Glomerular endothelial cell (primary cell): ENCODE measurements around the gene RAB3D. TPM values are rescaled to one million over a fixed set of nuclear protein-coding genes. Genes with fewer than 3 reads are reported as not detected.

Experiments used
- DNase-seq: peaks from one replicate; pipeline ENCODE4 v3.0.0-alpha.2; 2011; ENCODE audit warnings: low read depth, low spot score; ENCODE audit errors: extremely low read depth
- total RNA-seq: library from RNA; depleted of rRNA; stranded (reverse); fragments of >200 nt; gene quantifications from 2 replicates; pipeline ENCODE4 v1.2.3, GENCODE V29; 2015

Gene RAB3D
- total RNA-seq, 1 donor from 2014 or later: 53.6 TPM

GRCh38 chr19:11299946-11300810 lies 39.3 kb downstream of the RAB3D start:
- DNase-seq: no peak

- DNase-seq: no peak
Measured at GRCh38 chr19:11296264-11296663, 43.2 kb downstream of the RAB3D start.

- no peak for DNase-seq
Measured at GRCh38 chr19:11295665-11296245, 43.7 kb downstream of the RAB3D start, which contains the start of gene TSPAN16. Gene TSPAN16, plus strand, starts transcription at chr19:11296160. Its CDS starts 138 bp downstream, at chr19:11296298.

DNA sequence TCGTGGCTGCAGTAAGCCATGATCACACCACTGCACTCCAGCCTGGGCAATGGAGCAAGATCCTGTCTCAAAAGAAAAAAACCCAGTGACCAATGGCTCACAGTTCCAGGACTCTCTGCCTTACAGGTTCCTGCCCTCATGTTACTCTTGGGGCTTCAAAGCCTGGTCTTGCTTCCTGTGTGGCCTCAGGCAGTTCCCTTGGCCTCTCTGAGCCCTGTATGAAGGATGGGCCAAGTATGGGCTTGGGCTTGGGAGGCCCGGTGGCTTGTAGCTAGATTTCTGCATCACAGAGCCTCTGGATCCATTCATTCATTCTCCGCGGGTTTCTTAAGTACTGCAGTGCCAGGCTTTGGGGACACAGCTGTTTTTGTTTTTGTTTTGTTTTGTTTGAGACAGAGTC lies 44.3 kb downstream of the RAB3D start:
- no peak for DNase-seq

- no peak for DNase-seq
Measured at GRCh38 chr19:11293433-11294389, 45.7 kb downstream of the RAB3D start.

DNA sequence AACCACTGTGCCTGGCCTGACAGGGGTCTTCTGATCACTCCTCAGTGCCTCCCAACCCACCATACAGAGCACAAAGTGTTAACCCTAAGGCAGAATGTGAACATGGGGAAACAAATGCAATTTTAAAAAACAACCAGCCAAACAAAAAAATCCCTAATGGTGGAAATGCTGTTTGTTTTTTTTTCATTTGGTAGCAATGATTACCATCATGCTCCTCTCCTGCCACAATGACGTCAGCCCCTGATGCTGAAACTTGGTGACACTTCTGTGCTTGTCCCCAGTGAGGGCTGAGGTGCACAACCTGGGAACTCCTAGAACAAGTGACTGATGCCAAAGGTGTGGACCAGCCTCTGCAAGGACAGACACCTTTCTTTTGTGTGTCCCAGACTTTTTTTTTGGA lies 47.5 kb downstream of the RAB3D start:
- no peak for DNase-seq

GRCh38 chr19:11291415-11291814 lies 48.0 kb downstream of the RAB3D start:
- DNase-seq: no peak

GRCh38 chr19:11290256-11290655 lies 49.2 kb downstream of the RAB3D start:
- no peak for DNase-seq

GRCh38 chr19:11288349-11288748 lies 51.1 kb downstream of the RAB3D start:
- DNase-seq: no peak

- DNase-seq: no peak
Measured at GRCh38 chr19:11286312-11286974, 53.0 kb downstream of the RAB3D start.

DNA sequence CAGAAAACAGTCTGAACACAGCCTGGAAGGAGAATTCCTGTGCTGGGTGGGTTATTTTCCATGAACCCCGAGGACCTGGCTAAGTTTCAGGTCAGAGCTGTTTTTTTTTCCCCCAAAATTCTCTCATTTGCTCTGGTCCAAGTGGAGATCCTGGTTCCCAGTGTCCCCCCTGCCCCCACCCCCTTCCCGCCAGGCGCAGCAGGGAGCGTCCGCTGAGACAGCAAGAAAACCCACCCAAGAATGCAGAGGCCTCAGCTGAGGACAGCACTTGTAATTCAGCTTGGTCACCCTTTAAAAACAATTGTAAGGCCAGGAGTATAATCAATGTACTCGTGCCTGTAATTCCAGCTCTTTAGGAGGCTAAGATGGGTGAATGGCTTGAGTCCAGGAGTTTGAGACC lies 54.9 kb downstream of the RAB3D start:
- no peak for DNase-seq

DNA sequence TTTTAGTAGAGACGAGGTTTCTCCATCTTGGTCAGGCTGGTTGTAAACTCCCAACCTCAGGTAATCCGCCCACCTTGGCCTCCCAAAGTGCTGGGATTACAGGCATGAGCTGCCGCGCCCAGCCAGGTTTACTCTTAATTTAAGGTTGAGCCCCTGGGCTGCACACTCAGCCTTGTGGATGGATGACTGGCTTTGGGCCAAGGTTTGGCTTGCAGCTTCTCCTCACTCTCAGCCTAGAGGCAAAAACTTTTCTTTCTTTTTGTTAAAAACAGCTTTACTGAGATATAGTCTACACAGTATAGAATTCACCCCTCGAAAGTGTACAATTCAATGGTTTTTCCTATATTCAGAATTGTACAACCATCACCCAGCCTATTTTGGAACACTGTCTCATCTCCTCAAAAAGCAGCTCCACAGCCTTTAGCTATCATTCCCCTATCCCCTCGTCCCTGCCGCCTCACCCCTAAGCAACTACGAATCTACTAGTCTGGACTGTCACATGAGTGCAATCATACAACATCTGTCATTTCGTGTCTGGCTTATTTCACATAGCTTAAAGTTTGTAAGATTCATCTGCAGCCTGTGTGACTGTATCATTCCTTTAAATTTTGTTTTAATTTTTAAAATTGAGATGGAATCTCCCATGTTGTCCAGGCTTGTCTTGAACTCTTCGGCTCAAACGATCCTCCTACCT lies 58.0 kb downstream of the RAB3D start:
- no peak for DNase-seq

- DNase-seq: no peak
Measured at GRCh38 chr19:11279505-11280236, 59.8 kb downstream of the RAB3D start.

- DNase-seq: no peak
Measured at GRCh38 chr19:11278670-11279069, 60.8 kb downstream of the RAB3D start.

GRCh38 chr19:11274533-11275086 lies 64.8 kb downstream of the RAB3D start:
- DNase-seq: no peak

GRCh38 chr19:11273989-11274388 lies 65.5 kb downstream of the RAB3D start:
- no peak for DNase-seq

DNA sequence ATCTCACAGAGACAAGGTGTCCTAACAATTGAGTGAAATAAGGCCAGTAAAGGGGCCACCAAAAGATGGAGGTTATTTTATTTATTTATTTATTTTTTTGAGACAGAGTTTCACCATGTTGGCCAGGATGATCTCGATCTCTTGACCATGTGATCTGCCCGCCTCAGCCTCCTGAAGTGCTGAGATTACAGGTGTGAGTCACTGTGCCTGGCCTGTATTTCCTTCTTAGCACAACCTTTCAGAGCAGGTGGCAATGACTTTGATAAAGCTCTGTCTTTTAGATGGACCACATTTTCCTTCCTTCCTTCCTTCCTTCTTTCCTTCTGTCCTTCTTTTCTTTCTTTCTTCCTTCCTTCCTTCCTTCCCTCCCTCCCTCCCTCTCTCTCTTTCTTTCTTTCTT lies 66.2 kb downstream of the RAB3D start:
- no peak for DNase-seq
